B cell (primary cell): ENCODE results near the gene TIGD7.

Experiments used
- EZH2 ChIP-seq: IDR thresholded peaks from 2 replicates; pipeline ENCODE4 v1.6.1; 2012; ENCODE audit warnings: borderline replicate concordance, low read depth, mild to moderate bottlenecking, moderate library complexity, low read length; ENCODE audit not compliant: insufficient read depth, poor library complexity, severe bottlenecking
- TF ChIP-seq, protein P1 (sequence below): fragments of 200-600 bp; IDR thresholded peaks from one replicate; pipeline ENCODE4 v1.8.0; 2022; ENCODE audit warnings: antibody characterized with exemption, mild to moderate bottlenecking

DNA sequence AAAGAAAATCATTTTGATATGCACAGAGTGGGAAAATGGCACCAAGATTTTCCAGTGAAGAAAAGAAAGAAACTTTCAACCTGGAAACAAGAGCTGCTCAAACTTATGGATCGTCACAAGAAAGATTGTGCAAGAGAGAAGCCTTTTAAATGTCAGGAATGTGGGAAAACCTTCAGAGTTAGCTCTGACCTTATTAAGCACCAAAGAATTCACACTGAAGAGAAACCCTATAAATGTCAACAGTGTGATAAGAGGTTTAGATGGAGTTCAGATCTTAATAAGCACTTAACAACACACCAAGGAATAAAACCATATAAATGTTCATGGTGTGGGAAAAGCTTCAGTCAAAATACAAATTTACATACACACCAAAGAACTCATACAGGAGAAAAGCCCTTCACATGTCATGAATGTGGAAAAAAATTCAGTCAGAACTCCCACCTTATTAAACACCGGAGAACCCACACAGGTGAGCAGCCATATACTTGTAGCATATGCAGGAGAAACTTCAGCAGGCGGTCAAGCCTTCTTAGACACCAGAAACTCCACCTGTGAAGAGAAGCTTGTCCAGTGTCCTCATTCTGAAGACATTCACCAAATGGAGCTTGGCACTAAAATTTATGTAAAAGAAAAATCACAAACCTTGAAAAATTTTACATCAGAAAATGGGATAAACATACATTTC is 12.2 kb upstream of the TIGD7 start:
- TF ChIP-seq, protein P1, sequence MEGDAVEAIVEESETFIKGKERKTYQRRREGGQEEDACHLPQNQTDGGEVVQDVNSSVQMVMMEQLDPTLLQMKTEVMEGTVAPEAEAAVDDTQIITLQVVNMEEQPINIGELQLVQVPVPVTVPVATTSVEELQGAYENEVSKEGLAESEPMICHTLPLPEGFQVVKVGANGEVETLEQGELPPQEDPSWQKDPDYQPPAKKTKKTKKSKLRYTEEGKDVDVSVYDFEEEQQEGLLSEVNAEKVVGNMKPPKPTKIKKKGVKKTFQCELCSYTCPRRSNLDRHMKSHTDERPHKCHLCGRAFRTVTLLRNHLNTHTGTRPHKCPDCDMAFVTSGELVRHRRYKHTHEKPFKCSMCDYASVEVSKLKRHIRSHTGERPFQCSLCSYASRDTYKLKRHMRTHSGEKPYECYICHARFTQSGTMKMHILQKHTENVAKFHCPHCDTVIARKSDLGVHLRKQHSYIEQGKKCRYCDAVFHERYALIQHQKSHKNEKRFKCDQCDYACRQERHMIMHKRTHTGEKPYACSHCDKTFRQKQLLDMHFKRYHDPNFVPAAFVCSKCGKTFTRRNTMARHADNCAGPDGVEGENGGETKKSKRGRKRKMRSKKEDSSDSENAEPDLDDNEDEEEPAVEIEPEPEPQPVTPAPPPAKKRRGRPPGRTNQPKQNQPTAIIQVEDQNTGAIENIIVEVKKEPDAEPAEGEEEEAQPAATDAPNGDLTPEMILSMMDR: no peak
- no peak for TF ChIP-seq EZH2
